GM10847 (cell line): ENCODE measurements around the gene UNC5A.

ENCODE experiments used
- POLR2A ChIP-seq: IDR thresholded peaks from 2 replicates; pipeline ENCODE4 v1.6.1; 2011; ENCODE audit not compliant: insufficient read length; ENCODE audit errors: extremely low read depth

Gene UNC5A

DNA sequence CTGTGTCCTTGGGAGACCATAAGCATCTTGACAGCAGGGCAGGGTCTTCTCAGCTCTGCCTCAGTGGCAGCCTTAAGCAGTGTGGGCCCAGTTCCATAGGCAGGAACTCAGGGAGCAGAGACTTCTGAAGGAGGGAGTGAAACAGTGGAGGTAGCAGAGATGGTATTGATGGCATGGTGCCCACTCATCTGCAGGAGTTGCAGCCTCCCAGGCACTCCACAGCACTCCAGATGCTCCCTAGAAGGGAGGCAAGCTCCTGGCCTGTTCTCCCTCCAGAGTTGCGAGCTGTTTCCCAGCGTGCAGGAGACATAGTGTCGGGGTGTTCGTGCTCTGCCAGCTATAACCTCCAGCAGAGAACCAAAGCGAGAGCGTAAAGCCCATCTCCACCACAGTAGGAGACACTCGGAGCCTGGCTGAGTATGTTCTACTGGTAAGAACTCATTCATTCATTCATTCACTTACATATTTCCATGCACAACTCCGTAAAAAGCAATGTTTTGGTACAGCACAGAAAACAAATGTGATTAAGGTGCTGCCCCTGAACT lies 31.4 kb upstream of the UNC5A start:
- no peak for TF ChIP-seq POLR2A

DNA sequence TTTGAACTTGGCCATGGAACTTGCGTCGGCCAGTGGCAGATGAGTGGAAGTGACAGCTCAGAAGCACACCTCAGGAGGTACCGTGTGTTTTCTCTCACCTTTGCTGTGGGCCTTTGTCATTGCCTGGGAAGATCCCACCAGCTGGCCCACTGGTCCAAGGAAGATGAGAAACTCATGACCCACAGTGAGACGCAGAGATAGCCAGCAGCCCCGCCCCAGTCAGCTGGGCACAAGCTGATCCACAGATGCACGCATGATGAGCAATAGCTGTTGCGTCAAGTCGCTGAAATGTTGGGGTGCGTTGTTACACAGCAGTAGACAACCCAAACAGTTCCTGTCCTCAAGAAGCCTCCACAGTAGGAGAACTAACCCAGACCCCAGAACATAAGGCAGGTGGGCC lies 30.8 kb upstream of the UNC5A start:
- no peak for TF ChIP-seq POLR2A

DNA sequence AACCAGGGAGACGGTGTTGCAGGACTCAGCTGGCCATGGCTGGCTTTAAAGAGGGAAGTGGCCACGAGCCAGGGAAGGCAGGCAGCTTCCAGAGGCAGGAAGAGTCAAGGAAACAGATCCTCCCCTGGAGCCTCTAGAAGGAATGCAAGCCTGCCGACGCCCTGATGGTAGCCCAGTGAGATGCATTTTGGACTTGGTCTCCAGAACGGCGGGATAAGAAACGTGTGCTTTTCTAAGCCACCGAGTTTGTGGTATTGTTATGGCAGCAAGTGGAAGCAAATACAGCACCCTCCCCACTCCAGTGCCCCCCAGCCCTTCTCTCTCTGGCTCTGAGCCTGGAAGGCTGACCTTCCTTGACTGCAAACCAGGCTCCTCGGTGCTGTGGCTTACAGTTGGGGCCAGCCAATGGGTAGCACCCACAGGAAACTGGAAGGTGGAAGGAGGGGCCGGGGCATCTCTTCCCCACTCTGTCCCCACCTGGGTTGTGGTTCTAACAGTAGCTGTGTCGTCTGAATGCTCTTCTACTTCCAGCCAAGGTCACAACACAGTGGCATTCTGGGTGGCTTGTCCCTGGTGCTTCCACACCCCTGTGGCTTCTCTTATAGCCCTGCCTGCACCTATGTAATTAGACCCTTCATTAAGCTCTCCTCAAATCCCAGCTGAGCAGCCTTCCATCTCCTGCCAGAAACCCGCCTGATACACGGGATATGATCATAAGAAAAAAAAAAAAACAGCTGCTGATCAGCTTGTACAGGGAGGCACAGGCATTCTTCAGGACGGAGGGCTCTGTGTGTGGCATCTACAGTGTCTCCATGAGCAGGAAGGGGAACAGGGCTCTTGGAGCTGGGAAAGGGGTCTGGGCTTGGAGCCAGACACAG lies 29.9 kb upstream of the UNC5A start:
- no peak for TF ChIP-seq POLR2A

GRCh38 chr5:176781054-176781375 lies 29.3 kb upstream of the UNC5A start:
- TF ChIP-seq POLR2A = no peak

GRCh38 chr5:176781638-176782570 lies 28.5 kb upstream of the UNC5A start:
- no peak for TF ChIP-seq POLR2A

GRCh38 chr5:176784218-176785165 lies 25.9 kb upstream of the UNC5A start:
- TF ChIP-seq POLR2A = no peak

DNA sequence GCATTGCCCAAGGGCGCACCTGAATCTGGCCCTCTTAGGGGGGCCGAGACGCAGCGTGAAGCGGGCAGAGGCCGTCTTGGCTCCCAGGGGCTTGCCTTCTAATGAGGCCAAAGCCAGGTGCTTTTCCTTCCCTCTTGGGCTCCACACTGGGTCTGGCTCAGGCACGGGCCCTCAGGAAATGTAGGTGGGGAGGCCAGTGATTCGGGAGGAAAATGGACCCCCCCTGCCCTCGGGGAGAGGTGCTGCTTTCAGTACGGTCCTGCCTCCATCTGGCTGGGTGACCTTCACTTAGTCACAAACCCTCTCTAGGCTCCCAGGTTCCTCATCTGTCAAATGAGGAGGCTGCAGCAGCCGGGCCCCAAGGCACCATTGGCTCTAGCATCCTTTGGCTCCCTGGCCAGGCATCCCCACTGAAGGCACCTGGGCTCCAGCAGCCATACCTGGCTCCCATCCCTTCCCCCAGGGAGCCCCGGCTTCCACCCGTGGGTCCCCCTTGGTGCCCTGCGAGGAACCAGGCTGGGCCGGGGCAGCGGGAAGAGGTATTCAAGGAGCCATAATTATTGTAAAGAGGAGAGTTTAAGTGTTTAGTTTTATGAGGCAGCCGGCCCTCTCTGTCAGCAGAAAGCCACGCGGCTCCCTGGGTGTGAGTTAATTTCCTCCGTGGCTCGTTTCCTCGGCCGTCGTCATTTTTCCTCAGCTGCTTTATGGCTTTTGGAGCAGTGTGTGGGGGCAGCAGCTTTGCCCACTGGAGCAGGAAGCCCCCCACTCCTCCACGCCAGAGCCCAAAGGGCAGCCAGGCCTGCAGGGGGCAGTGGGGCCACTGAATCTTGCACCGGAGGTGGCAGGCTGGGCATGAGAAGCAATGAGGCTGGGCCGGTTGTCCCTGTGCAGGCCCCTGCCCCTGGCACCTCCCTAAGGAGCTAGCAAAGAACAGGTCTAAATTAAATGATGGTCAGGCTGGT lies 24.9 kb upstream of the UNC5A start:
- no peak for TF ChIP-seq POLR2A

- TF ChIP-seq POLR2A = no peak
Observed at GRCh38 chr5:176787676-176788075, 22.7 kb upstream of the UNC5A start.

DNA sequence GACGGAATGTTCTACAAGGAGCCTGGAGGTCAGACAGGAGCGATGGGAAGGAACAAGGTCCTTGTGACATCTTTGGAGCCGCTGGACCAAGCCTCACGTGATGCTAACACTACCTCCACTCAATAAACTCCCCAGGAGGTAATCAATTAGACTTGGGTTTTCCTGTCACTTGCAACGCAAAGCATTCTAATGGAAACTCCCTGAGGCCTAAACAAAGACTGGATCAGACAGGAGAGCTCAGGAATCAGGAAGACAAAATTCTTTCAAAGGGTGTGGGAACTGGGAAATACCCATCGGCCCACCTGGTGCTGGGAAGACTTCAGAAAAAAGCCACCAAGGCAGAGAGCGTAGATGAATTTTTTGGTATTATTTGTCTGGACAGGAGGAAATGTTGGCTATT lies 22.3 kb upstream of the UNC5A start:
- TF ChIP-seq POLR2A = no peak

DNA sequence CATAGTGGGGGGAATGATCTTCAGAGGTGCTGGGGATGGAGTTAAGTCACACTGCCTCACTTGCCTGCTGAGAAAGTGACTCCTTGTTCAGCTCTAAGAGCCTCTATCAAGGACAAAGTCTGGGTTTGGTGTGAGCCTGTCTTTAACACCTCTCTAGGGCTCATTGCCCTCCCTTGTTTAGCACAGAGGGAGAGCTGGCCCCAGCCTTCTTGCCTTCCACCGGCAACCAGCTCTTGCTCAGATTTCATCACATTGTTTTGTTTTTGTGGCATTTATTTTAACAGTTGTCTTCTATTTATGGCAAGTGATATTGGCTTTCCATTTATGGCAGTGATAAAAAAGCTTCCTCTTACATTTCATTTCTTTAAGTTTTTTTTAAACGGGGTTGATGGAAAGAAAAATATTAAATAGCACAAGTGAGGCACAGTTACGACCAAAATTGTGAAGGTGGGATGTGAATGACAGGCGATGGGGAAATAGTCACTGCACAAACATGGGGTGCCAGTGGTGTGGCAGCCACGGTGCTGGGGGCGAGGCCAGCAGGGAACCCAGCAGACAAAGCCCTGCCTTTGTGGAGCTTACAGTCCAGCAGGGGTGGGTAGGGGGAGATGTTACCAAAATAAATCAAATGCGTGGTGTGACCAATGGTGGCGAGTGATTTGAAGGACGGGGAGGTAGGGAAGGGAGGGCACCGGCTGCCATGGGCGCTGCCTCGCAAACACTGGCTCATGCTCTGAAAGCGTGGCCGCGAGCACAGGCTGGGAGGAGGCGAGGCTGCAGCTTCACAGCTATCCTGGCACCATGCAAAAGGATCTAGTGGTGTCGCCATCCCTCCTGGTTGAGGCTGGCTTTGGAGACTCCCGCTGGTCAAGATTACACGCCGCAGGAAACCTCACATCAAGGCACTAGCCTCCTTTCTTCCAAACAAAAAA lies 21.2 kb upstream of the UNC5A start:
- no peak for TF ChIP-seq POLR2A

DNA sequence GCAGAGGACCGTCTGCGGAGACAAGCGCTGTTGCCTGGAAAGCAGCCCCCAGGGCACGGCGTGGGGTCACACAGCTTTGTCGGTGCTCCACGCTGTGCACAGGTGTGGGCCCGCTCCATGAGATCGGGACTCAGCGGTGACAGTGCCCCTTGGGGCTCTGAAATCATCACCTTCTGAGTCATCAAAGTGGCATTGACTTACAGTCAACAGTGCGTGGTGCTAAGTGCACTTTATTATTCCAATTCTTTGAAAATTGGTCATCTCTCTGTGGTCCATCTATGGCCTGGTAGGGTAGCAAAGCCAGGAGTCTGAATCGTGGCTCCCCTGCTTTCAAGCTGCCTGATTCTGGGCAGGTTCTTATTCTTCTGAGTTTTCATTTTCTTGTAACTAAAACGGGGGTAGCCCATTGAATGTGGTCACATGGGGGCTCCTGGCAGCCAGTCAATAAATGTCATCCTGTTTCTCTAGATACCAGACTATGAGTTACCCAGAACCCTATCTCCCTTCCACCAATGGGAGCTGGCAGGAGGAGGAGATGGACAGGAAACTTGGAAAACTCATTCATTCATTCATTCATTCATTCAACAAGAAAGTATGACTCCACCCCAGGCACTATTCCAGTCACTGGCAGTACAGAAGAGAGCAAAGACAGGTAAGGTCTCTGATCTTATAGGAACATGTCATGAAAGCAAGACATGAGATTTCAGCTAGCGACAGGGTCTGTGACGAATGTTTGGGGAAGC lies 20.3 kb upstream of the UNC5A start:
- no peak for TF ChIP-seq POLR2A

DNA sequence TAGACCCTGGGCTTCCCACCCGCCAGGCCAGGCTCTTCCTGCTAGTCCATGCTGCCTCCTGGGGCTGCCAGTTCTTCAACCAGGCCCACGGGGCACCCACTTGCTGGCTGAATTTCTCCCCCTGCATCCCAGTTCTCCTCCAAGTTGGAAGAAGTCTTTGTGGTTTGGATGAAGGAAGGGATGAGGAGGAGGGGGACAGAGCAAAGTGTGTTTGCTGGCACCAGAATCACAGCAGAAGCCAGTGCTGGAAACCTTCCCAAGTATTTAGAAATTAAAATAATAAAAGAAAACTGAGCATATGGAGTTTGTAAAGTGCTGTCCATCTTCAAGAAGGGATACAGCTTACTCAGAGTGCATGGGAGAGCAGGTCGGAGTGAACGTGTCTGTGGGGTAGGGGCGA lies 19.4 kb upstream of the UNC5A start:
- no peak for TF ChIP-seq POLR2A
